ENCODE results near the gene PRKAG1.

Gene PRKAG1

GRCh38 chr12:49031573-49032161 lies 13.1 kb upstream of the PRKAG1 start:
- no peak for DNase-seq (ENCODE audit: low read depth)

- no peak for DNase-seq (ENCODE audit: low read depth)
Observed at GRCh38 chr12:49030714-49031572, 12.4 kb upstream of the PRKAG1 start.

- DNase-seq (ENCODE audit: low read depth) = no peak
Observed at GRCh38 chr12:49030119-49030518, 11.5 kb upstream of the PRKAG1 start.

- DNase-seq (ENCODE audit: low read depth) = no peak
Observed at GRCh38 chr12:49028666-49029275, 10.2 kb upstream of the PRKAG1 start.

GRCh38 chr12:49027846-49028555 lies 9.4 kb upstream of the PRKAG1 start:
- no peak for DNase-seq (ENCODE audit: low read depth)

GRCh38 chr12:49026678-49027480 lies 8.3 kb upstream of the PRKAG1 start:
- no peak for DNase-seq (ENCODE audit: low read depth)

- no peak for DNase-seq (ENCODE audit: low read depth)
Observed at GRCh38 chr12:49026101-49026500, 7.5 kb upstream of the PRKAG1 start.

- no peak for DNase-seq (ENCODE audit: low read depth)
Observed at GRCh38 chr12:49025463-49025862, 6.9 kb upstream of the PRKAG1 start.

- no peak for DNase-seq (ENCODE audit: low read depth)
Observed at GRCh38 chr12:49024543-49024942, 6.0 kb upstream of the PRKAG1 start.

- DNase-seq (ENCODE audit: low read depth) = no peak
Observed at GRCh38 chr12:49023812-49024211, 5.2 kb upstream of the PRKAG1 start.

GRCh38 chr12:49022558-49023178 lies 4.1 kb upstream of the PRKAG1 start:
- no peak for DNase-seq (ENCODE audit: low read depth)

GRCh38 chr12:49021292-49021915 lies 2.8 kb upstream of the PRKAG1 start:
- no peak for DNase-seq (ENCODE audit: low read depth)

- DNase-seq (ENCODE audit: low read depth) = no peak
Observed at GRCh38 chr12:49020441-49020840, 1.9 kb upstream of the PRKAG1 start.

- no peak for DNase-seq (ENCODE audit: low read depth)
Observed at GRCh38 chr12:49019443-49020324, 1.1 kb upstream of the PRKAG1 start.

- no peak for DNase-seq (ENCODE audit: low read depth)
Observed at GRCh38 chr12:49019120-49019430, 499 bp upstream of the PRKAG1 start.

- no peak for DNase-seq (ENCODE audit: low read depth)
Observed at GRCh38 chr12:49017891-49018260, 700 bp downstream of the PRKAG1 start.

- DNase-seq (ENCODE audit: low read depth) = no peak
Observed at GRCh38 chr12:49015196-49015595, 3.4 kb downstream of the PRKAG1 start.

- DNase-seq (ENCODE audit: low read depth) = no peak
Observed at GRCh38 chr12:49014547-49014946, 4.0 kb downstream of the PRKAG1 start.

GRCh38 chr12:49013428-49013827 lies 5.1 kb downstream of the PRKAG1 start:
- DNase-seq (ENCODE audit: low read depth) = no peak

GRCh38 chr12:49012739-49013138 lies 5.8 kb downstream of the PRKAG1 start:
- no peak for DNase-seq (ENCODE audit: low read depth)

Data from HS-5 (cell line).